Daoy (cell line): ENCODE results near the gene SDF2. TPM values are rescaled to one million over a fixed set of nuclear protein-coding genes. Genes with fewer than 3 reads are reported as not detected.
"Not testable (repeated sequence)": the region's sequence is repeated elsewhere in the genome, so short reads cannot be mapped to it uniquely, and the experiment has no call there.

Experiments
- DNase-seq: peaks from one replicate; pipeline ENCODE4 v3.0.0-alpha.2; 2015; ENCODE audit warnings: low read depth
- total RNA-seq: library from RNA; depleted of rRNA; stranded (reverse); fragments of >200 nt; shearing (Covaris generic); gene quantifications from 2 replicates; pipeline ENCODE4 v1.2.3, GENCODE V29; 2014

SDF2 gene
- total RNA-seq, 1 experiment from 2014 or later = 68.2 TPM

- no peak for DNase-seq
These were observed 23.3 kb upstream of the SDF2 start for GRCh38 chr17:28684963-28685362.

- no peak for DNase-seq
These were observed 20.9 kb upstream of the SDF2 start for GRCh38 chr17:28682655-28683054.

- no peak for DNase-seq
These were observed 14.3 kb upstream of the SDF2 start for GRCh38 chr17:28675980-28676379.

GRCh38 chr17:28675490-28675889 lies 13.8 kb upstream of the SDF2 start:
- no peak for DNase-seq

GRCh38 chr17:28669918-28670317 lies 8.2 kb upstream of the SDF2 start:
- no peak for DNase-seq

GRCh38 chr17:28667870-28668269 lies 6.2 kb upstream of the SDF2 start:
- DNase-seq = no peak

GRCh38 chr17:28665994-28666393 lies 4.3 kb upstream of the SDF2 start:
- no peak for DNase-seq

DNA sequence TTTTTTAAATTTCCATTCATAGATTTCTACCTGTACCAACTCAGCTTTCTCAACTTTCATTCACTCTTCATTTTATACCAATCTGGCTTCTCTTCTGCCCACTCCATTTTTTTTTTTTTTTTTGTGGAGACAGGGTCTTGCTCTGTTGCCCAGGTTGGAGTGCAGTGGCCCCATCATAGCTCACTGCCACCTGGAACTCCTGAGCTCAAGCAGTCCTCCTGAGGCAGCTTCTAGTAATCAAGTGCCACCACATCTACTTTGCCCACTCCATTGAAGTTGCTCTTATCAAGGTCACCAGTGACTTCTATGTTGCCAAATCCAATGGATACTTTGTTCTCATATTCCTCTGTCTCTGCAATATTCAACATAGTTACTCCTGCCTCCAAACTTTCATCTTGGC lies 2.0 kb upstream of the SDF2 start:
- DNase-seq = no peak

DNA sequence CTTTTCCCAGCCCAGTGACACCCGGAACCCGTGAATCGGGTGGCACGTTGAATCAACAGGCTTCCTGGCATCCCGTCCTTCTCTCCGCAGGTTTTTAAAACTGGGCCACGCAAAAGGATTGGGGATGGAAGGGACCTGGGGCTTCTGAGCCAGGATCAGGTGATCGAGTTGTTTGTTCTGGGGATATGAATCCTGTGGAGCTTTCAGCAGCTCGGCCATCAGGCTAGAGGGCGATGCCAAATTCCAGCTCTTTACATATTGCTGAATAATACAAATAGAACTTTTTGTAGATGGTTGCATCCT lies 772 bp upstream of the SDF2 start:
- DNase-seq = no peak

DNA sequence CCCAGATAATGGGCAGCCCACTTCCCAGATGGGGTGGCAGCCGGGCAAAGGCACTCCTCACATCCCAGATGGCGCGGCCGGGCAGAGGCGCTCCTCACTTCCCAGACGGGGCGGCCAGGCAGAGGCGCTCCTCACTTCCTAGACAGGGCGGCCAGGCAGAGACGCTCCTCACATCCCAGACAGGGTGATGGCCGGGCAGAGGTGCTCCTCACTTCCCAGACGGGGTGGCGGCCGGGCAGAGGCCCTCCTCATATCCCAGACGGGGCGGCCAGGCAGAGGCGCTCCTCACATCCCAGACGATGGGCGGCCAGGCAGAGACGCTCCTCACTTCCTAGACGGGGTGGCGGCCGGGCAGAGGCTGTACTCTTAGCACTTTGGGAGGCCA lies 2.2 kb downstream of the SDF2 start:
- DNase-seq = not testable (repeated sequence)

GRCh38 chr17:28658766-28659496 lies 2.8 kb downstream of the SDF2 start:
- DNase-seq = not testable (repeated sequence)

DNA sequence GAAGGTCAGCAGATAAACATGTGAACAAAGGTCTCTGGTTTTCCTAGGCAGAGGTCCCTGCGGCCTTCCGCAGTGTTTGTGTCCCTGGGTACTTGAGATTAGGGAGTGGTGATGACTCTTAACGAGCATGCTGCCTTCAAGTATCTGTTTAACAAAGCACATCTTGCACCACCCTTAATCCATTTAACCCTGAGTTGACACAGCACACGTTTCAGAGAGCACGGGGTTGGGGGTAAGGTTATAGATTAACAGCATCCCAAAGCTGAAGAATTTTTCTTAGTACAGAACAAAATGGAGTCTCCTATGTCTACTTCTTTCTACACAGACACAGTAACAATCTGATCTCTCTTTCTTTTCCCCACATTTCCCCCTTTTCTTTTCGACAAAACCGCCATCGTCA lies 3.4 kb downstream of the SDF2 start:
- DNase-seq = not testable (repeated sequence)

DNA sequence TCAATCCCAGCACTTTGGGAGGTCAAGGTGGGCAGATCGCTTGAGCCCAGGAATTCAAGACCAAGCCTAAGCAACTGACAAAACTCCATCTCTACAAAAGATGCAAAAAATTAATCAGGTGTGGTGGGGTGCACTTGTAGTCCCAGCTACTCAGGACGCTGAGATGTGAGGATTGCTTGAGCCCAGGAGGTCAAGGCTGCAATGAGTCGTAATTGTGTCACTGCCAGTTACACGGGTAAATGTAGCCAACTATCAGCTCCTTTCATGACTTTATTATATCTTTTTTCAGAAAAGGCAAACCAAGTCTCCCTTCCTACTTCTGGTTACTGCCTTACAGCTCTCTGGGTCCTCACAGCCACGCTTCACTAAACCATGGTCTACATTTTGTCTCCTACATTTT lies 4.0 kb downstream of the SDF2 start:
- DNase-seq = peak; percentile 17

DNA sequence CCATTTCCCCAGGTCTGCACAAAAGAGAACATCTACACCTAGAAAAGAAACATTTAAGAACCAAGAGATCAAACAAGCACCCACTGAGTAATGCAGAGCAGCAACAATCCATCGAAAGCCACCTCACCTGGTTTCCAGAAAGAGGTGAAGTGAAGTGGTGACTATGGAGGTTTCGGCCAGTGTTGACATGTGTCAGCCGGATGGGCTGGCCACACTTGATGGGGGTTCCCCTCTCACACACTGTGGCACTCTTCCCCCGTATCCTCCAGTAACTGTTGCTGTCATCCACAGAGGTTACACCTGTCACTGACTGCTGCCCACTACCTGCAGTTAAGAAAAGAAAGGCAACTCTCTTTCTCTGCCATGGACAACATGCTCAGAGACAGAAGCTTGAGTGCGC lies 6.5 kb downstream of the SDF2 start:
- no peak for DNase-seq

DNA sequence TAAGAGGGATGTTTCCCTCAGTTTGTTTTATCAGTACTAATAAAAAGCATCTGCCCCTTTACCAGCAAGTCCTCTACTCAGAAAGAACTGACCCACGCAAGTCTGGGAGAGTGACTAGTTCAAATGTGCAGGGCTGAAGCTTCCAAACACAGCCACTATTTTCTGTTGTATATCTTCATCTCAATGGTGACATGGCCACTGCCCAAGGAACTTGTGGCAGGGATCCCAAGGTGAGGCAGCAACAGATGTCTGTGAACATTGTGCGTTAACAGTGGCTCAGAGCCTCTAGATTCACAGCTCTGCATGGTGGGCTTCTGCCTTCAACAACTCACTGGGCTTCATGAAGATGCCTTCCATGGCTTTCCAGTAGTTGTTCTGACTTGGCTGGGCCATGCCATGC lies 13.0 kb downstream of the SDF2 start:
- DNase-seq = no peak

GRCh38 chr17:28646039-28646754 lies 15.5 kb downstream of the SDF2 start:
- no peak for DNase-seq

DNA sequence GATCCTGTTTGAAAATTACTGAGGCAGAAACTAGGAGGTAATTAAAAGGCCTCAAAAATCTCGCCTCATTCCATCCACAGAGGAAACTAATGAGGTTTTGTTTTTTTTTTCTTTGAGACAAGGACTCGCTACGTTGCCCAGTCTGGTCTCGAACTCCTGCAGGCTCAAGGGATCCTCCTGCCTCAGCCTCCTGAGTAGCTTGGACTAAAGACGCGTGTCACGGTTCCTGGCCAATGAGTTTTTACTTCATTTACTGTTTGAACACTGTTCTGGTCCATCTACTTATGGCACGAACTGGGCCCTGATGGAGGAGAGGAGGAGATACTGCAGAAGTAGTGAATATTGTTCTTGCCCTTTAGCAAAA lies 16.1 kb downstream of the SDF2 start:
- no peak for DNase-seq

DNA sequence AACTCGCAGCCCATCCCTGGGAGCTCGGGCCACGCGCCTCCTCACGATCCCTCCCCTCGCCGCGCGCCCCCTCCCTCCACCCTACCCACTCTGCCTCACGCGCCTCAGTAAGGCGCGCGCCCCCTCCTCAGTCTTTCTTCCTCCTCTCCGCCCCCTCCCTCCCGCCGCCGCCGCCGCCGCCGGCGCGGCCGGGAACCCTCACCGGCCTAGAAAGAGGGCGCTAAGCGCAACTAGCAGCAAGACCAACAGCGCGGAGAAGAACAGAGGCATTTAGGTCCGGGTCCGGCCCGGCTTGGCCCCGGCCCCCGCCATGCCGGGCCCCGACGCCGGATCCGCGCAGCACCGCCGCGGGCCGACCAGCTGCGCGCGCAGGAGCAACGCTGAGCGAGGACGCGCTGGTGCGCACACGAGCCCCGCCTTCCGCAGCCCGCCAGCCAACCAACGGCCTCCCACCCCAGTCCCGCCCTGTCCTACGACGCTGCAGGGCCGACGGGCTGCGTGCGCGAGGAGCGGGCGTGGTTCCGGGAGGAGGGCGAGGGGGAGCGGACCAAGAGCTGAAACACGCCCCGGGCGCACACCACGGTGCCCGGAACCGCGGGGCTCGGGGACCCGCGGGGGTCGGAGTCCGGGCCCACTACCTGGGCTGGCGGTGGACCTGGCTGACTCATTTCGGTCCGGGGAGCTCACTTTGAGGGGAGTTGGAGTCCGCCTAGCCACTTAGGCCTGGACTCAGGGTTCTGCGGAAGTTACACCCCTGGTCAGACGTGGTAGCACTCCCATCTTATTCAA lies 16.7 kb downstream of the SDF2 start, which contains the start of gene BLTP2:
BLTP2 (minus strand) TSS at position 372 of the 789 bp plus-strand sequence; CDS start at position 270, 102 bp downstream.
- DNase-seq = peak; percentile 99

DNA sequence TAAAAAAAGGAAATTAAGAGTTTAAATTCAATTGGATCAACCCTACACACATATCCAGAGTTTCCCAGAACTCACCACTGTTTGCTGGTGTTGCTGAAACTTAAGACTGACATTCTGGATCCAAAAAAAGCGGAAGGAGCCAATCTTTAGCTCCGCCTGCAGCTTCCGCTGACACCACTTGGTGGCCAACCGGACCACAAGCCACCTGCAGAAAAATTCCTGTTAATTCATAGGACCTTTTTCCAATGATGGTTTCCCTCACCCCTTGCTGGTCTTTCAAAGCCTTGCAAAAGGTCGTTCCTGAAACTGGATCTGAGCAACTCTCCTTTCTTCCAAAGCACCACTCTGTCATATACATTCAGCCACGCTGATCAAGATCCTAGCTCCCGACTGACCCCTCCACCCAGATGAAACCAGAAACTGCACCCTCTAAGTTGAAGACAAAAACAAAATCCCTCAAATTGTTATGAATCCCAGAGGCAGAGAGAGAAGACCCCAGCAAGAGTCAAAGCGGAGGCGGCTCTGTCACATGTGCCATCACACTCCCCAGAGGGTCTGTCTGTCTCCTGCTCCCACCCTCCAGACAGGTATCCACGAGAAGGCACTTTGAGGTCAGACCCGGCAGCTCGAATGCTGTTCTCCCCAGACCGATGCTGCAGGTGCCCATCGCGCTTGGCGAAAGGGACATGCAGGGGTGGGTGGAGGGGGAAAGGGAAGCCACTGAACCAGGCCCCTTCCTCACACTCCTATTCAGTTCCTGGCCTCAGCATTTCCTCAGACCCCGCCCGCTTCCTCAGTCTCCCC lies 17.5 kb downstream of the SDF2 start:
- peak; percentile 65 for DNase-seq

- no peak for DNase-seq
These were observed 20.1 kb downstream of the SDF2 start for GRCh38 chr17:28641579-28641978.

- DNase-seq = no peak
These were observed 26.2 kb downstream of the SDF2 start for GRCh38 chr17:28635506-28635905.
